HG03045 (cell line): ENCODE results near the gene ST8SIA5.
"Not testable (repeated sequence)": the region's sequence is repeated elsewhere in the genome, so short reads cannot be mapped to it uniquely, and the experiment has no call there.

ENCODE experiments used
- ATAC-seq: cut with Tn5 transposase; IDR thresholded peaks from one replicate; pipeline ENCODE4 v1.9.1; 2021; ENCODE audit warnings: mild to moderate bottlenecking, moderate library complexity; ENCODE audit not compliant: unreplicated experiment

ST8SIA5 gene

GRCh38 chr18:46756559-46757201 lies at the start of gene ST8SIA5:
TSS of gene ST8SIA5 (minus strand) at chr18:46757053. CDS start at chr18:46756508, 545 bp downstream.
- no peak for ATAC-seq

DNA sequence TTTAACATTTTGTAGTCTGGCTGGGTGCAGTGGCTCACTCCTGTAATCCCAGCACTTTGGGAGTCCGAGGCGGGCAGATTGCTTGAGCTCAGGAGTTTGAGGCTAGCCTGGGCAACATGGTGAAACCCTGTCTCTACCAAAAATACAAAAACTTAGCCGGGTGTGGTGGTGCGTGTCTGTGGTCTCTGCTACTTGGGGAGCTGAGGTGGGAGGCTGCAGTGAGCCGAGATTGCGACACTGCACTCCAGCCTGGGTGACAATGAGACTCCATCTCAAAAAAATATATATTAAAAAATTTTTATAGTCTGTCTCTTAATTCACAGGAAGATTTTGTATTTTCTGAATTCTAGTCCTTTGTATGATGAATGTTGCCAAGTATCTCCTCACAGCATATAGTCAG lies 39.1 kb upstream of the ST8SIA5 start:
- ATAC-seq: not testable (repeated sequence)

- ATAC-seq: no peak
Measured at GRCh38 chr18:46794607-46795006, 37.8 kb upstream of the ST8SIA5 start.

DNA sequence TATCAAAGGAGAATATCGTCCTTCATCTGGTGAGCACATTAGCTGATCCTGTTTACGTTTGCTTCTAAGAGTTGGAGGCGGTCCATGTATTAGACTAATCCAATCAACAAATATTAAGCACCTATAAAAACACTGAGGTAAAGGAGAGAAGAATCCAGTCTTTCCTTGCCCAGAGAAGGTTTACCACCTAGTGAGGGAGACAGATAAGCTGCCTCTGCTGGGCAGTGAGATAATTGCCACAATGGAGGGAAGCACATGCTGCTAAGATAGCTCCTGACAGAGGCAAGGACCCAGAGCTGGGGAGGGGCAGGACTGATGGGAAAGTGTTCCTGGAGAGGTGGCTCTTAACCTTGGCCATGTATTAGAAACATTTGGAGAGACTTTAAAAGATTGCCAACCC lies 36.7 kb upstream of the ST8SIA5 start:
- ATAC-seq: no peak

DNA sequence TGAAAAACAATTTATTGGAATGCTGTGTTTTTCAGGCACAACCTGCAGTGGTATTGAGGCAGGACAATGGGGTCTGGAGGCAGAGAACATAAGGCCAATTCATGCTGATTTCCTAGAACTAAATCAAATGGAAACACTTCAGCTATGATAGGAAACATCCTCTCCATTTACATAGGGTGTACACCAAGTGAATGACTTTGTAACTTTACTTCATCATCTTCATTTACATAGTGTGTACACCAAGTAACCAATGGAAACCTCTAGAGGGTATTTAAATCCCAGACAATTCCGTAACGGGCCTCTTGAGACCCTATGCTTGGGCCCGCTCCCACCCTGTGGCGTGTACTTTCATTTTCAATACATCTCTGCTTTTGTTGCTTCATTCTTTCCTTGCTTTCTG lies 32.2 kb upstream of the ST8SIA5 start:
- ATAC-seq: no peak

- ATAC-seq: no peak
Measured at GRCh38 chr18:46787674-46788073, 30.8 kb upstream of the ST8SIA5 start.

GRCh38 chr18:46772357-46772756 lies 15.5 kb upstream of the ST8SIA5 start:
- no peak for ATAC-seq

GRCh38 chr18:46771141-46771540 lies 14.3 kb upstream of the ST8SIA5 start:
- no peak for ATAC-seq

- ATAC-seq: no peak
Measured at GRCh38 chr18:46770708-46771107, 13.9 kb upstream of the ST8SIA5 start.

DNA sequence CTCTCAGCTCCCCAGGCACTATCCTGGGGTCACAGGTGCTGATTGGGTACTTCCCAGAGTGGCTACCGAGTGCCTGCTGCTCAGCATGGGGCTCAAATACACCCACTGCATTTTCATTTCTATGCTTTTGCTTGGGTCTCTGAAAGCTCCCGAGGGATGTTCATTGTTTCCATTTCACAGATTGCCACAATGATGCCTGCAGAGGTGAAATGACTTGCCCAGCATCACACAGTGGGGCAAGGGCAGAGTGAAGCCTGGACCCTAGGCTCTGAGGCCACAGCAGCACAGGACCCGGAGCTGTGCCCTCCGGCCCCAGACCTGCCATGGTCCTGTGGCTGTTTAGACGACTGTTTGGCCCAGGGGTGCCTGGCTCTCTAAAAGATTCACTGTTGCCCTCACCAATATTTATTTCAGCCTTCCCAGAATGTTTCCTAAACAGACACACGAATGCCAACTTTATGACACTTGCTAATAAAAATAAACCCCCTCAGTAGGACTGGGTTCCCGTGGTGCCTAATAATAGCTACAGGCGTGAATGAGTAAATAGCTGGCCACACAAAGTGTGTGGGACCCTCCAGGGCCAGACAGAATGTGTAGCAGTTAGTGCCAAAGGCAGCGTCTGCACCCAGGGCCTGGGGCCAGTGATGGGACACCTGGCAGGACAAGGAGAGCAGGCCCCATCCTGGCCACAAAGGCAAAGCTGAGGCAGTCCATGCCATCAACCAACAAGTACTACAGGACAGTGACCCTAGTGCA lies 11.5 kb upstream of the ST8SIA5 start:
- no peak for ATAC-seq

- ATAC-seq: no peak
Measured at GRCh38 chr18:46767217-46767616, 10.4 kb upstream of the ST8SIA5 start.

- ATAC-seq: no peak
Measured at GRCh38 chr18:46764586-46764985, 7.7 kb upstream of the ST8SIA5 start.

DNA sequence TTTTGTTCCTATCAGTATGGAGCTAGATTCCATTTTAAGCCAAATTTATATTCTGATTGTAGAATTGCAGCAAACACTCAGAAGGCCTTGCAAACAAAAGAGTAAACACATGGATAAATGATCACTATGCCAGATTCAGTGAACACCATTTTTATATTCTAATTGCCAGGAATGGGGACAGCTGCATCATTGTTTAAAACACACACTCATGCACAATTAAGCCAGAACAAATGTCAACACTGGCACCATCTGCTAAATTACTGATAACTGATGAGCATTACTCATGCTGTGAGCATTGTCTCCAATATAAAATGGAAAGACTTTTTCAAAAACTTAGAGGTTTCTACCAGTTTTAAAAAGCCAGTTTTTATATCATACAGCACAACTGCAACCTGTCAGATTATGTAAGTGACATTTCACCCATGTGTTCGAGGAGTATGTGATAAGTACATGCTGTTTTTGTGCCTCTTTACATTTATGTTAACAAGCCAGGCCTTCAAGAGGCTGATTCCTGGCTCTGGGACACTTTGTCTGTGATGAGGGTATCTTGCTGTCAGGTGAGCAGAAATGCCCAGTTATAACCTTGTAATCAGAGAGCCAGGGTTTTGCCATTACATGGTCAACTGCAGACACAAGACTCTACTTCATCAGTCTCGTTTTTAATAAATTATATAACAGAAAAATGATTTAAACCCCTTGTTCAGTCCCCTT lies 4.4 kb upstream of the ST8SIA5 start:
- no peak for ATAC-seq

GRCh38 chr18:46759890-46760289 lies 3.0 kb upstream of the ST8SIA5 start:
- no peak for ATAC-seq

DNA sequence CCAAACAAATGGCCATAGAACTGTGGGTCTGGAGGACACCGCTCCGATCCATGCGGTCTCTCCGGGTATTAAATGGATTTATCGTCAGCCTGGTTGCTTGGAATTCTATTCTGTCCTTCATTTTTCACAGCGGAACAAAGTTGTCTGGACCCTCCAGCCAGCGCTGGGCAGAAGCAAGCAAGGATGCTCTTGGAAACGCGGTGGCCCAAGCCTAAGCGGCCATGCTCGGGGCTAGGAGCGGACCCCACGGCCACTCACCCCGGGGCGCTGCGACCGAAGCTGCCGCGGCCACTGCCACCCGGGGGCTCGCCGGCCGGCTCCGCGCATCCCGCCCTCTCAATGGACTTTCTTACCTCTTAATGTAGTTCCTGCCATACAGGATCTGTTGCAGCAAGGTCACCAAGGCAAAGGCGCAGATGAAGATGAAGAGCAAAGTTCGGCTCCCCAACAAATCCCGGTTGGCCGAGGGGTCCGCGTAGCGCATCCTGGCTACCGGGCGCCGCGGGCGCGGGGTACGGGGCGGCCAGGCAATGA lies 761 bp downstream of the ST8SIA5 start:
- no peak for ATAC-seq

- no peak for ATAC-seq
Measured at GRCh38 chr18:46755315-46756024, 1.4 kb downstream of the ST8SIA5 start.

GRCh38 chr18:46754661-46755292 lies 2.1 kb downstream of the ST8SIA5 start:
- no peak for ATAC-seq

DNA sequence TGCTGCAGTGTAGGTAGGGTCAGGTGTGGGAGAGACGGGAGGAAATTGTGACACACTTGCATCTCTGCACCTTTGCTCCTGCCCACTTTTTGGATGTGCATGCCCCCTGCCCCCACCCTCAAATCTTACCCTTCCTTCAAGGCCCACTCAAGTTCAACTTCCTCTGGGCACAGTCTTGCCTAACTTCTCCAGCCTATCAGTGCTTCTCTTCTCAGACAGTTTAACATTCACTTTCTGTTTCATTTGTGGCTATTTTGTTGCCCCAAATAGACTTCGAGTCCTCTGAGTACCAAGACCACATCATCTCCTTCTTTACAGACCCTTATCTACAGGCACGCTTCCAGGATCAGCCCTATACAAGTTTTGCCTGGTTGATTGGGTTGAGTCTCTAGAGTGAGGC lies 2.7 kb downstream of the ST8SIA5 start:
- ATAC-seq: no peak

DNA sequence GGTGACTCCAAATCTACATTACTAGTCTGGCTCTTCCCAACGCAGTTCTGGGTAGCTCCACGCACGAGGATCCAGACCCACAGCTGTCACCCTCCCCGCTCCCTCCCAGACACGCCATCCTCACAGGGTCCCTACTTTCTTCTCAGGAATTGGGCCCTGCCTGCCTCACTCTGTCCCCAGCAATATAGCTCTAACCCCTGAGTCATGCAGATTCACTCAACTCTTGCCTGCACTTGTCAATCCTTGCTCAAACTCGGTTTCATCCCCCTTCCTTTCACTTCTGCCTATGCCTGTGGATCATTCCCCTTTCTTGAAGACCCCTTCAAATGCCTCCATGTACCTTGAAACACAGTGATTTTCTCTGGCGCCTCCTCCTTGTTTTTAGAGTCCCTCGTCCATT lies 5.0 kb downstream of the ST8SIA5 start:
- no peak for ATAC-seq

DNA sequence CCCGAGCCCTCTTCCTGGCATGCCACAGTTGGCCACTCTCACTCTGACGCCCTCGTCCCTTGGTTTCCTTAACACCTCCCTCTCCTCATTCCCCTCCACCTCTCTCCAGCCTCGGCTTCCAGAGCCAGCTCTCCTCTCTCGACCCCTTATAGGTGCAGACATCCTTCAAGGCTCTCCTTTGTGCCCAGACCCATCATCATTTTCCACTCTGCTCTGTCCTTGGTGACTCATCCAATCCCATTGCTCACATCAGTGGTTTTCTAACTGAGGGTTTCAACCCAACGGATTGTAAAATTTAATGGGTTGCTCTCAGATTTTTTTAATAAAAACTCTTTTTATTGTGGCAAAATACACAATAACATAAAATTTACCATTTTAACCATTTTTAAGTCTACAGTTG lies 6.2 kb downstream of the ST8SIA5 start:
- no peak for ATAC-seq

GRCh38 chr18:46748466-46748865 lies 8.4 kb downstream of the ST8SIA5 start:
- ATAC-seq: no peak
